Caco-2 (cell line): ENCODE measurements around the gene BBLN. TPM values are rescaled to one million over a fixed set of nuclear protein-coding genes. Genes with fewer than 3 reads are reported as not detected.
A peak's percentile ranks its signal among the peaks of the same experiment; 100 is the strongest.

Experiments used
- BruUV-seq: library from RNA; stranded (reverse); fragments of 400-500 nt; replicated peaks from 2 replicates; lab custom pipeline; 2021; lab: Mats Ljungman, UMichigan
- CTCF ChIA-PET: fragments of 300-600 bp; sonication (Branson Sonifier 250); formaldehyde crosslinking; loops from one replicate; lab custom pipeline; 2022; ENCODE audit warnings: antibody characterized with exemption; lab: Charles Lee
- POLR2A ChIA-PET: fragments of 300-600 bp; sonication (Branson Sonifier 250); formaldehyde crosslinking; loops from one replicate; lab custom pipeline; 2022; ENCODE audit warnings: antibody characterized with exemption; lab: Charles Lee
- DNase-seq, 2 experiments: peaks; one replicate each; pipeline versions ENCODE4 v3.0.0 to v3.0.0-alpha.2; 2020 to 2022
- H3K27me3 ChIP-seq: replicated peaks from 2 replicates; pipeline ENCODE4 v1.6.0; 2011; ENCODE audit warnings: low read length; ENCODE audit not compliant: control insufficient read depth, insufficient read depth
- H3K36me3 ChIP-seq: 2 replicates; pipeline ENCODE4 v1.5.1; 2011; ENCODE audit warnings: low read length; ENCODE audit not compliant: control insufficient read depth, insufficient read depth
- H3K4me1 ChIP-seq: fragments of 250-450 bp; sonication (Bioruptor Pico); 2 replicates; pipeline ENCODE4 v1.5.1; 2020; ENCODE audit warnings: mild to moderate bottlenecking
- H3K4me3 ChIP-seq: 2 replicates; pipeline ENCODE4 v1.5.1; 2011; ENCODE audit warnings: low read depth, mild to moderate bottlenecking, control low read depth, low read length
- H3K9me3 ChIP-seq: fragments of 250-450 bp; sonication (Bioruptor Pico); 2 replicates; pipeline ENCODE4 v1.5.1; 2020; ENCODE audit warnings: mild to moderate bottlenecking, moderate library complexity
- H3K27ac Mint-ChIP-seq: one replicate; pipeline ENCODE4 v1.8.0; 2022; ENCODE audit warnings: mixed read lengths; ENCODE audit not compliant: unreplicated experiment
- H3K27me3 Mint-ChIP-seq: one replicate; pipeline ENCODE4 v1.8.0; 2022; ENCODE audit warnings: mixed read lengths; ENCODE audit not compliant: insufficient read depth, unreplicated experiment
- H3K36me3 Mint-ChIP-seq: one replicate; pipeline ENCODE4 v1.8.0; 2022; ENCODE audit warnings: mild to moderate bottlenecking, mixed read lengths; ENCODE audit not compliant: insufficient read depth, unreplicated experiment
- H3K4me1 Mint-ChIP-seq: one replicate; pipeline ENCODE4 v1.8.0; 2022; ENCODE audit warnings: low read depth, mixed read lengths; ENCODE audit not compliant: unreplicated experiment
- H3K4me3 Mint-ChIP-seq: one replicate; pipeline ENCODE4 v1.8.0; 2022; ENCODE audit warnings: mild to moderate bottlenecking, moderate library complexity, mixed read lengths; ENCODE audit not compliant: unreplicated experiment
- H3K9me3 Mint-ChIP-seq: one replicate; pipeline ENCODE4 v1.8.0; 2022; ENCODE audit warnings: mixed read lengths; ENCODE audit not compliant: unreplicated experiment
- intact Hi-C: fragments of 100-400 bp; cut with micrococcal nuclease; formaldehyde crosslinking; loops from one replicate; pipeline ENCODE4 v1.10.0; 2022; ENCODE audit not compliant: unreplicated experiment
- total RNA-seq: library from RNA; stranded (reverse); gene quantifications from 2 replicates; pipeline ENCODE4 v1.2.3, GENCODE V29; 2022
- TF ChIP-seq, protein P1 (sequence below), 2 experiments: fragments of 200-600 bp in 1 of 2; IDR thresholded peaks; 1 replicate in 1 of 2; 2 replicates in 1 of 2; pipeline versions ENCODE4 v1.5.1 to v1.8.0; 2011 to 2022; ENCODE audit warnings: antibody characterized with exemption in 1 of 2, control low read depth in 1 of 2, inconsistent platforms in 1 of 2, low read depth in 1 of 2, low read length in 1 of 2, mild to moderate bottlenecking in 1 of 2, moderate library complexity in 1 of 2; ENCODE audit not compliant: insufficient read depth in 1 of 2, severe bottlenecking in 1 of 2, unreplicated experiment in 1 of 2

BBLN gene
- total RNA-seq, 1 experiment from 2014 or later, result 34.2 TPM

- no peaks in the 10 kb centered on the region for H3K9me3 Mint-ChIP-seq
- TF ChIP-seq, protein P1, sequence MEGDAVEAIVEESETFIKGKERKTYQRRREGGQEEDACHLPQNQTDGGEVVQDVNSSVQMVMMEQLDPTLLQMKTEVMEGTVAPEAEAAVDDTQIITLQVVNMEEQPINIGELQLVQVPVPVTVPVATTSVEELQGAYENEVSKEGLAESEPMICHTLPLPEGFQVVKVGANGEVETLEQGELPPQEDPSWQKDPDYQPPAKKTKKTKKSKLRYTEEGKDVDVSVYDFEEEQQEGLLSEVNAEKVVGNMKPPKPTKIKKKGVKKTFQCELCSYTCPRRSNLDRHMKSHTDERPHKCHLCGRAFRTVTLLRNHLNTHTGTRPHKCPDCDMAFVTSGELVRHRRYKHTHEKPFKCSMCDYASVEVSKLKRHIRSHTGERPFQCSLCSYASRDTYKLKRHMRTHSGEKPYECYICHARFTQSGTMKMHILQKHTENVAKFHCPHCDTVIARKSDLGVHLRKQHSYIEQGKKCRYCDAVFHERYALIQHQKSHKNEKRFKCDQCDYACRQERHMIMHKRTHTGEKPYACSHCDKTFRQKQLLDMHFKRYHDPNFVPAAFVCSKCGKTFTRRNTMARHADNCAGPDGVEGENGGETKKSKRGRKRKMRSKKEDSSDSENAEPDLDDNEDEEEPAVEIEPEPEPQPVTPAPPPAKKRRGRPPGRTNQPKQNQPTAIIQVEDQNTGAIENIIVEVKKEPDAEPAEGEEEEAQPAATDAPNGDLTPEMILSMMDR (IDR thresholded peaks at IDR 0.05; ENCODE audit: insufficient read depth in 1 of 2, low read depth in 1 of 2, low read length in 1 of 2, severe bottlenecking in 1 of 2, unreplicated experiment in 1 of 2), result no peak
- H3K4me1 Mint-ChIP-seq, result no peaks in the 10 kb centered on the region
- no peak within 1 kb of the TSS for H3K27ac Mint-ChIP-seq
- intact Hi-C loops, result no loop called here
- ChIA-PET CTCF (no interaction called here), POLR2A (no interaction called here)
- no peaks in the 10 kb centered on the region for H3K36me3 ChIP-seq
- no peaks in the 10 kb centered on the region for H3K9me3 ChIP-seq
- H3K4me3 ChIP-seq, result no peak within 1 kb of the TSS
- no peaks in the 10 kb centered on the region for H3K27me3 ChIP-seq
- BruUV-seq, result no TSS peak
- no peaks in the 10 kb centered on the region for H3K27me3 Mint-ChIP-seq
- peaks cover 15% of the 10 kb centered on the region; the same call in 1 of the 2 replicates for H3K4me1 ChIP-seq
- peak in 1 of 2 experiments; percentile 28 for DNase-seq
- no peaks in the 10 kb centered on the region for H3K36me3 Mint-ChIP-seq
- H3K4me3 Mint-ChIP-seq, result no peak within 1 kb of the TSS
Observed at GRCh38 chr9:128149001-128149701, 10.9 kb upstream of the BBLN start, which contains the start of gene LCN2. Gene LCN2, plus strand, starts transcription at chr9:128149453. Its CDS starts 73 bp downstream, at chr9:128149526.

GRCh38 chr9:128149951-128150593 lies 10.0 kb upstream of the BBLN start:
- TF ChIP-seq, protein P1 (IDR thresholded peaks at IDR 0.05; ENCODE audit: insufficient read depth in 1 of 2, low read depth in 1 of 2, low read length in 1 of 2, severe bottlenecking in 1 of 2, unreplicated experiment in 1 of 2), result no peak
- POLR2A ChIA-PET, result no interaction called here
- no peaks in the 10 kb centered on the region for H3K27me3 Mint-ChIP-seq
- H3K4me1 Mint-ChIP-seq, result no peaks in the 10 kb centered on the region
- Histone ChIP-seq H3K27me3 (no peaks in the 10 kb centered on the region), H3K4me3 (no peak overlapping the region), H3K36me3 (no peaks in the 10 kb centered on the region), H3K9me3 (no peaks in the 10 kb centered on the region), H3K4me1 (peaks cover 15% of the 10 kb centered on the region; the same call in 1 of the 2 replicates)
- intact Hi-C loops, result no loop called here
- BruUV-seq, result no TSS peak
- no peaks in the 10 kb centered on the region for H3K36me3 Mint-ChIP-seq
- no peak overlapping the region for H3K27ac Mint-ChIP-seq
- H3K4me3 Mint-ChIP-seq, result no peak overlapping the region
- DNase-seq, result peak in 1 of 2 experiments; percentile 21
- CTCF ChIA-PET, result interaction anchor here (1.2 to 1.8 kb wide), 2 partner anchors 10 to 22 kb away, joined by 3 to 4 read pairs; partner anchors contain the start of gene BBLN
- H3K9me3 Mint-ChIP-seq, result no peaks in the 10 kb centered on the region

DNA sequence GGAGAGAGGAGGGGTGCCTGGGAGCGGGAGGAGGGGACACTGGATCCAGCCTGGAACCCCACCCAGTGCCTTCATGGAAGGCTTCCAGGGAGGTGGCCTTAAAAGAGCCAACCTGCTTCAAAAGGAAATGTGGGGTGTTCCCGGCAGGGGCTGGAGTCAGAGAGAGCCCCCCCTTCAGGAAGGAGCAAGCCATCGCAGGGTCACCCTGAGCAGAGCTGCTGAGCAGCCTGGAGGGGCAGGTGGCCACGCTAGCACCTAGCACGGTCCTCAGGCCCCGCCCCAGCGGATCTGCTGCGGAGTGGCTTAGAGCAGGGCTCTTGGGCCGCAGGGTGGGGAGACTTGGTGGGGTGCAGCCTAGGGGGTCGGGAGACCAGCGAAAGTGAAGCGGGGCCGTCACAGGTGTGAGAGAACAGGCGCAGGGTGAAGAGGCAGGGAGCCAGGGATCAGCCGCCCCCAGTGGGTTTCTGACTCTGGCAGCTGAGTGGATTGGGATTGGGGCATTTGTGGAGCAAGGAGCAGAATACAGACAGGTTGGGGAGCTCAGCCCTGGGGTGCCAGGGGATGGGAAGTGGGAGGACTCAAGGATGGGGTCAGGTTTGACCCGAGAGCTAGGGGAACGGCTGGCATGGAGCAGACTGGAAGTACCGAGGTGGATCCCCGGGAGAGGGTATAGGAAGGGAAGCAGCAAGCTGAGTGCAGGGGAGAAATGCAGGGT lies 9.3 kb upstream of the BBLN start:
- peaks cover 8% of the 10 kb centered on the region; the same call in 1 of the 2 replicates for H3K4me1 ChIP-seq
- Mint-ChIP-seq H3K4me1 (no peaks in the 10 kb centered on the region), H3K9me3 (no peaks in the 10 kb centered on the region), H3K27ac (no peak overlapping the region), H3K36me3 (no peaks in the 10 kb centered on the region), H3K4me3 (no peak overlapping the region), H3K27me3 (no peaks in the 10 kb centered on the region)
- H3K4me3 ChIP-seq, result no peak overlapping the region
- no peaks in the 10 kb centered on the region for H3K36me3 ChIP-seq
- no TSS peak for BruUV-seq
- H3K27me3 ChIP-seq, result no peaks in the 10 kb centered on the region
- peak; percentile 31 to 43 for DNase-seq
- CTCF ChIA-PET, result interaction anchor here (0.7 to 1.8 kb wide), 3 partner anchors 9 to 401 kb away, joined by 3 to 4 read pairs (median 3); partner anchors contain the start of genes BBLN and SPTAN1
- TF ChIP-seq, protein P1 (IDR thresholded peaks at IDR 0.05; ENCODE audit: insufficient read depth in 1 of 2, low read depth in 1 of 2, low read length in 1 of 2, severe bottlenecking in 1 of 2, unreplicated experiment in 1 of 2), result peak; percentile 13 to 39
- POLR2A ChIA-PET, result no interaction called here
- intact Hi-C loops, result no loop called here
- no peaks in the 10 kb centered on the region for H3K9me3 ChIP-seq
